ENCODE data around the gene FOXJ2.
A peak's percentile ranks its signal among the peaks of the same experiment; 100 is the strongest.
"Not testable (repeated sequence)": the region's sequence is repeated elsewhere in the genome, so short reads cannot be mapped to it uniquely, and the experiment has no call there.

The FOXJ2 gene

DNA sequence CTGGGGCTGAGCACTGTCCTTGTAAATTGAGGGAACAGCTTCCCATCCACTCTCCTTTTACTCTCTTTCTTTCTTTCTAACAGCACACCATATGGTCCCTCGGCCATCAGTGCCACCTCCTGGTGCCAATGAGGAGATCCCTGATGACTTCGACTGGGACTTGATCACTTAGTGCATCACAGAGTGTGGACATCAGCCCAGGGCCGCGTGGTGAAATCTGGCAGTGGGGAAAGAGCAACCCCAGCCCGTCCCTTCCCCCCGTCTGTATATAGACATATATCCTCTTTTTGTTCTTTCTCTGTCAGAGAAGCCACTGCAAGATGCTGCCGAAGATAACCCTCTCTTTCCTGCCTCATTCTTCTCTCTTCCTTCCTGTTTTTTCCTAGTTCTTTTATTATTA is 20.2 kb downstream of the FOXJ2 start:
- in situ Hi-C loops (cut with HindIII; ENCODE audit: low pct_ligation_motif_present, low pct_unique_long_range_greater_than_20kb, low sequenced_read_pairs): no loop called here
- no peak for DNase-seq

DNA sequence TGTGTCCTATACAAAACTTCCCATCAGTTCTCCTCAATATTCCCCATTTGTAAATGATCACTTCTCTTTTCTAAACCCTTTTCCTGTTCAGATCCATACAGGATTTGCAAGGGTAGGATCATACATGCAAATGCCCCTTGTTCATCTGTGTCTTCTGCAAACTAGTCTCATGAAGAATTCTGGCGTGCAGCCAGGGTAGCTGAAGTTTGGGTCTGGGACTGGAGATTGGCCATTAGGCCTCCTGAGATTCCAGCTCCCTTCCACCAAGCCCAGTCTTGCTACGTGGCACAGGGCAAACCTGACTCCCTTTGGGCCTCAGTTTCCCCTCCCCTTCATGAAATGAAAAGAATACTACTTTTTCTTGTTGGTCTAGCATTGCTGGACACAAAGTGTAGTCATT is 22.3 kb downstream of the FOXJ2 start:
- in situ Hi-C loops (cut with HindIII; ENCODE audit: low pct_ligation_motif_present, low pct_unique_long_range_greater_than_20kb, low sequenced_read_pairs): no loop called here
- no peak for DNase-seq

DNA sequence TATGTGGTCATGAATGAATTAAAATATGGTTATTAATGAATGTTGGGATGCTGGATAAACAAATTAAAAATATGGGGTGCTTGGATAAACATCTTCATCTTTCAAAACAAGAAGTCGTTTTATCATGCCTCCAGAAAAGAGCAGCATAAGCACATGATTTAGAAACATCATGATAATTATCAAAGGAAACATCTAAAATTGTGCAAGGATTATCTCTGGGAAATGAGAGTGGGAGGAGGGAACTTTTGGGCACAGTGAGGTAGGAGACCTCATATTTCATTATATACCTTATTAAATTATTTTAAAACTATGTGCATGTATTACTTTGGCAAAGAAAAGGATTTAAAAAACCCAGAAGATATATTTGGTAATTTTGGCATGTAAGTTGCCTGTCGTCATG is 24.8 kb downstream of the FOXJ2 start:
- DNase-seq: no peak
- in situ Hi-C loops (cut with HindIII; ENCODE audit: low pct_ligation_motif_present, low pct_unique_long_range_greater_than_20kb, low sequenced_read_pairs): no loop called here

- in situ Hi-C loops (cut with HindIII; ENCODE audit: low pct_ligation_motif_present, low pct_unique_long_range_greater_than_20kb, low sequenced_read_pairs): no loop called here
- no peak for DNase-seq
Observed at GRCh38 chr12:8057839-8058238, 25.3 kb downstream of the FOXJ2 start.

GRCh38 chr12:8058506-8058905 is 26.0 kb downstream of the FOXJ2 start:
- in situ Hi-C loops (cut with HindIII; ENCODE audit: low pct_ligation_motif_present, low pct_unique_long_range_greater_than_20kb, low sequenced_read_pairs): no loop called here
- DNase-seq: no peak

DNA sequence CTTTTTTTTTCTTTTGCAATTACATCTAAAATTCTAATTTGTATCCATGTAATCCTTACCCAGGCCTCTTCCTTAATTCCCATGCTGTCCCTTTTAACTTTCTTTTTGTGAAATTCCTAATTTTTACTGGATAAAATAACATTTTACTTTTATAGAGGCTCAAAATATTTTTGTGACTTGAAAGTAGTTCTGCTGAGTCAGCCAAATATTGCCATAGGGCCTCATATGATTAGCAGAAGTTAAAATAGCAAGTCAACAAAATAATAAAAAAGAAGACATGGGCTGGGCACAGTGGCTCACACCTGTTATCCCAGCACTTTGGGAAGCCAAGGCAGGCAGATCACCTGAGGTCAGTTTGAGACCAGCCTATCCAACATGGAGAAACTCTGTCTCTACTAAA is 31.6 kb downstream of the FOXJ2 start:
- no peak for DNase-seq
- in situ Hi-C loops (cut with HindIII; ENCODE audit: low pct_ligation_motif_present, low pct_unique_long_range_greater_than_20kb, low sequenced_read_pairs): no loop called here

GRCh38 chr12:8065991-8066594 is 33.6 kb downstream of the FOXJ2 start, which contains the start of gene C3AR1:
C3AR1 (minus strand) TSS chr12:8066359; CDS start chr12:8060185, 6,174 bp downstream.
- in situ Hi-C loops (cut with HindIII; ENCODE audit: low pct_ligation_motif_present, low pct_unique_long_range_greater_than_20kb, low sequenced_read_pairs): no loop called here
- DNase-seq: peak; percentile 80

DNA sequence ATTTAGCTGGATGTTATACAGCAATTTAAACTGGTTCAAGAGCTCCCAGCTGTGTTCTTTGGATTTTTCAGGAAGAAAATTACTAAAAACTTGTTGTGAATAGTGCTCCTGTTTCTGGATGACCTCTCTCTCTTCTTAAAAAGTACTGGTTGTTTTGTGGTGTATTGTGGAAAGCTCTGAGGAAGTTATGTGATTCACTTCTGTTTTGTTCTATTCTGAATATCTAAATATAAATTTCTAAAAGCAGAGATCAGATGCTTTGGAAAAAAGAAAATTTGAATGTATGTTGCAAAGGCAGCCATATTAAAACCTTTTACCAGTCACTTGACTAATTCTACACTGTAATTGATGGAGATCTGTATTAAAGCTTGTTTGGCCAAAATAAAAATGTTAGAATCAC is 37.1 kb downstream of the FOXJ2 start:
- in situ Hi-C loops (cut with HindIII; ENCODE audit: low pct_ligation_motif_present, low pct_unique_long_range_greater_than_20kb, low sequenced_read_pairs): no loop called here
- no peak for DNase-seq

GRCh38 chr12:8071820-8072219 is 39.3 kb downstream of the FOXJ2 start:
- DNase-seq; in situ Hi-C loops (cut with HindIII; ENCODE audit: low pct_ligation_motif_present, low pct_unique_long_range_greater_than_20kb, low sequenced_read_pairs): not testable (repeated sequence)

GRCh38 chr12:8075935-8076334 is 43.4 kb downstream of the FOXJ2 start:
- in situ Hi-C loops (cut with HindIII; ENCODE audit: low pct_ligation_motif_present, low pct_unique_long_range_greater_than_20kb, low sequenced_read_pairs): no loop called here
- DNase-seq: no peak

GRCh38 chr12:8076366-8076765 is 43.9 kb downstream of the FOXJ2 start:
- in situ Hi-C loops (cut with HindIII; ENCODE audit: low pct_ligation_motif_present, low pct_unique_long_range_greater_than_20kb, low sequenced_read_pairs): no loop called here
- no peak for DNase-seq

DNA sequence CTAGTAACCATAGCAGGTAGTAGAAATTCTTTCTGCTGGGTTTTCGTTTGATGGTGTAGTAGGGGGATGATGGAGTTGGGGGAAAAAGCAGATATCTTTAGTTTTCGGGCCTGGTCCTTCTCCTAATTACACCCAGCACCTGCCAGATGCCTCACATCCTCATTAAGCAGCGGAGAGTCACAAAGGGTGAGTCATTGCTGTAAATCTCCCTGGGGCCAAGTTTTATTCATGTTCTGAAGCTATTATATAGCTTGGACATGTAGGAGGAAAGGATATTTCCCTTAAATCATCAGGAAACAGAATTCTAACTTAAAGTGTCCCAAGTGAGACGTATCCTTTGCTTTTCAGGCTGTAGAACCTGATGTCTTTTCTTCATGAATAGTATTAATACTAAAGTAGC is 44.7 kb downstream of the FOXJ2 start:
- in situ Hi-C loops (cut with HindIII; ENCODE audit: low pct_ligation_motif_present, low pct_unique_long_range_greater_than_20kb, low sequenced_read_pairs): no loop called here
- DNase-seq: peak; percentile 22

- in situ Hi-C loops (cut with HindIII; ENCODE audit: low pct_ligation_motif_present, low pct_unique_long_range_greater_than_20kb, low sequenced_read_pairs): no loop called here
- DNase-seq: peak; percentile 76
Observed at GRCh38 chr12:8078398-8078797, 45.9 kb downstream of the FOXJ2 start.

DNA sequence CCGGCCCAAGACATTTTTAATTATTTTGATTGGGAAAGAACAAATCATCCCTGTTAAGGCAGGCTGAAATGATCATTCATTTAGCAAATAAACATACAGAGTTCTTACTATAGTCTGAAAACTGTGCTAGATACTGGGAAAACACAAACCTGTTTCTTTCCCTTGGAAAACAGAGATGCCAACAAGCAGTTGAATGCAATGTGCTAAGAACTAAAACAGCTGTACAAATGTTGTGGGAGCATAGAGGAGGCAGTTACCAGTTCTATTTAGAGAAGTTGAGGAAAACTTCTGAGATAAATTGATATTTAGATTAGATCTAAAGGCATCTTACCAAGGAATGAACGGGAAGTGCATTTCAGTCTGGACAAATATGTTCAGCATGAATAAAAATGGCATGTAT is 46.4 kb downstream of the FOXJ2 start:
- no peak for DNase-seq
- in situ Hi-C loops (cut with HindIII; ENCODE audit: low pct_ligation_motif_present, low pct_unique_long_range_greater_than_20kb, low sequenced_read_pairs): no loop called here

GRCh38 chr12:8080120-8080519 is 47.6 kb downstream of the FOXJ2 start:
- in situ Hi-C loops (cut with HindIII; ENCODE audit: low pct_ligation_motif_present, low pct_unique_long_range_greater_than_20kb, low sequenced_read_pairs): no loop called here

GRCh38 chr12:8081251-8081920 is 48.9 kb downstream of the FOXJ2 start:
- peak; percentile 24 for DNase-seq
- in situ Hi-C loops (cut with HindIII; ENCODE audit: low pct_ligation_motif_present, low pct_unique_long_range_greater_than_20kb, low sequenced_read_pairs): no loop called here

More at GRCh38 chr12:8080120-8080519, 47.6 kb downstream of the FOXJ2 start:
- DNase-seq: no peak

DNA sequence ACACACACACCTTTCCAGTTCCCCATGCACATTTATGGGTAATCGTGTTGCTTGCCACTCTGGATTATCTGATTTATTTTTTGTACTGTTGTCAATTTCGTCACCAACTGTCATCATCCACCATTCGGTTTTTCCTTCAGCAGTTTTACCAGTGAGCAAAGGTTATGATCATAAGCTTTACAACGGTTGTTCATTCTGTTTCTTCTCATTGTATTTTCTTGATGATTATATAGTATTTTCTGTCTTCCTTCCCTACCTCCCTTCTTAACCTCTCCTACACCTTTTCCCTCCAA is 50.2 kb downstream of the FOXJ2 start:
- no peak for DNase-seq
- in situ Hi-C loops (cut with HindIII; ENCODE audit: low pct_ligation_motif_present, low pct_unique_long_range_greater_than_20kb, low sequenced_read_pairs): no loop called here

DNA sequence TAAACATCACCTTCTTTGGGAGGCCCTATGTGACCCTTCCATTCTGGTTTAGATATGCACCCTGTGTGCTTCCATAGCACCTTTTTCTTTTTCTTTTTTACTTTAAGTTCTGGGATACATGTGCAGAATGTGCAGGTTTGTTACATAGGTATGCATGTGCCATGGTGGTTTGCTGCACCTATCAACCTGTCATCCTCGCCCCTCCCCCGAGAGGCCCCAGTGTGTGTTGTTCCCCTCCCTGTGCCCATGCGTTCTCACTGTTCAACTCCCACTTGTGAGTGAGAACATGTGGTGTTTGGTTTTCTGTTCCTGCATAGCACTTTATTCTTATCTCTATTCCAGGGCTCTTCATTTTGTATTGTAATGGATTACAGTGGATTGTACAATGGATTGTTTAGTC is 51.8 kb downstream of the FOXJ2 start:
- in situ Hi-C loops (cut with HindIII; ENCODE audit: low pct_ligation_motif_present, low pct_unique_long_range_greater_than_20kb, low sequenced_read_pairs); DNase-seq: not testable (repeated sequence)

GRCh38 chr12:8087666-8088065 is 55.1 kb downstream of the FOXJ2 start:
- no peak for DNase-seq
- in situ Hi-C loops (cut with HindIII; ENCODE audit: low pct_ligation_motif_present, low pct_unique_long_range_greater_than_20kb, low sequenced_read_pairs): no loop called here

GRCh38 chr12:8088574-8088973 is 56.1 kb downstream of the FOXJ2 start:
- in situ Hi-C loops (cut with HindIII; ENCODE audit: low pct_ligation_motif_present, low pct_unique_long_range_greater_than_20kb, low sequenced_read_pairs): no loop called here

More at GRCh38 chr12:8088574-8088973, 56.1 kb downstream of the FOXJ2 start:
- DNase-seq: no peak

Data from ACHN (cell line).